Endothelial cell of umbilical vein (primary cell): Measurements from ENCODE around the gene SYT14.

Experiments used
- CTCF ChIP-seq, 2 donors: IDR thresholded peaks; 1 replicate in 1 of 2; 2 replicates in 1 of 2; pipeline ENCODE4 v1.5.1; 2011; ENCODE audit warnings: low read length in 2 of 2, mild to moderate bottlenecking in 2 of 2, moderate library complexity in 2 of 2, control low read depth in 1 of 2, inconsistent platforms in 1 of 2, low read depth in 1 of 2; ENCODE audit not compliant: insufficient read depth in 1 of 2; ENCODE audit errors: extremely low read depth in 1 of 2
- FOS ChIP-seq: IDR thresholded peaks from 2 replicates; pipeline ENCODE4 v1.6.1; 2011; ENCODE audit warnings: mild to moderate bottlenecking, low read length, moderate library complexity, borderline replicate concordance; ENCODE audit not compliant: insufficient read depth
- POLR2A ChIP-seq: IDR thresholded peaks from 2 replicates; pipeline ENCODE4 v1.6.1; 2012; ENCODE audit warnings: low read depth, mild to moderate bottlenecking, control low read depth, low read length

- no peak for TF ChIP-seq POLR2A
- no peak for TF ChIP-seq FOS
- TF ChIP-seq CTCF (IDR thresholded peaks at IDR 0.05; ENCODE audit: extremely low read depth in 1 of 2, insufficient read depth in 1 of 2, low read depth in 1 of 2, low read length in 2 of 2), result no peak
Measured at GRCh38 chr1:210061992-210062391, 124.0 kb downstream of the SYT14 start.
